HG03135 (cell line): Measurements from ENCODE around the gene DNAJC10.

ENCODE experiments used
- ATAC-seq: cut with Tn5 transposase; IDR thresholded peaks from one replicate; pipeline ENCODE4 v1.9.1; 2021; ENCODE audit warnings: mild to moderate bottlenecking, moderate library complexity; ENCODE audit not compliant: unreplicated experiment

DNAJC10 gene

DNA sequence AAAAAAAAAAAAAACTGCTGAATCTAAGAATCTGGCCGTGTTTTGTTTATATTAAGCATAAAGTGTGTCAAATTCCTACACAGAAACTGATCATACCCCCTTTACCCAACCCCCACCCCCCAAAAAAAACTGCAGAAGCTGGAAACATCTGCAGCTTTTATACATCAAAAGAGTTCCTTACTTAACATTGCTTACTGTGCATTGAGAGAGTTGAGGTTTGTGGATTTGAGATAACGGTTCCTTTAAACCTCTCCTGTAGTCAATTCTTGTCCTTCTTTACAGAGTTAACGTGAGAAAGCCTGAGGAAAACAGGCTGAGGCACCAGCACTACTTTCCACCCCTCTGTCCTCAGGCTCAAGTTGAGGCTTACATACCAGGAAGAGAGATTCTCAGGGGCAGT, 115.9 kb downstream of the DNAJC10 start:
- ATAC-seq: no peak

DNA sequence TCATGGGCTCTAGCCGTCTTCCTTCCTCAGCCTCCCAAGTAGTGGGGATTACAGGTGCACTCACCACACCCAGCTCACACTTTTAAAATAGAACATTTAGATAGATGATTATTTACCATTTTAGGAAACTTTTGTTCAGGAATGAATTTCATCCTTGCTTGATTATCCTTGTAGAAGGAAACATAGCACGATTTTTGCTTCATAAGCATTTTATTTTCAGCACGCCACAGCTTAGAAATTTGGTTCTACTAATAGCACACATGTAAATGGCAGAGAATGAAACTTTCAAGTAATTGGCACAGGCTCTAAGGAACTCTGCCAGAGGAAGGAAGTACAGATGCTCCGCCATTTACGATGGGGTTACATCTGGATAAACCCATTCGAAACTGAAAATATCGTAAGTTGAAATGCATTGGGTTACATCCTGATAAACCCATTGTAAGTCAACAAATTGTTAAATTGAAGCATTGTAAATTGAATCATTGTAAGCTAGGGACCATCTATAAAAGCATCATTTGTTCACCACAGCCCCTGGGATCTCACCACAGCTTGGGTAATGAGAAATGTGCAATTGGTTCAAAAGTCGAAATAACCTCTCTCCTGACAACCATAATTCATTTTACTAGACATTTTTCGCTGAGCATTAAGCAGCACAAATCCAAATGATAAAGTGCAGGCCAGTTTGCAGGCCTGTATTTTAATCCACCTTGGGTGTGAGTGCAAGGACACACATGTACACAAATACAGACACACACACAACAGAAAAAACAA, 117.2 kb downstream of the DNAJC10 start:
- no peak for ATAC-seq

DNA sequence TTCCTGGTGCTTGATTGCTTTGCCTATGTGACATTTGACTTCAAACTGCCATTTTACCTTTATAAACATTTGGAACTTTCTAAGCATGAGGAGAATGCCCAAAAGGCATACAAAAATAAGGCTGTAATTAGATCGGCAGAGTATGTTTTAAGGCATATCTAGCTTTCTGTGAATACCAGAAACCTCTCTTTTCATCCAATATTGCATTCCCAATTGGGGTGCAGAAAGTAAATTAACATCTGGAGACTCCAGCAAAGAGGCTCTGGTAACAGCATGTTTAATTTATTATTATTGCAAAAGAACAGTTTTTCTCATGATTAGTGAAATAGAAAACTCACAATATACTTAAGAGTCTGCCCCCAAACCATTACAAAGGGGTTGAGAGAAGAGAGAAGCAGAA, 118.2 kb downstream of the DNAJC10 start:
- no peak for ATAC-seq

DNA sequence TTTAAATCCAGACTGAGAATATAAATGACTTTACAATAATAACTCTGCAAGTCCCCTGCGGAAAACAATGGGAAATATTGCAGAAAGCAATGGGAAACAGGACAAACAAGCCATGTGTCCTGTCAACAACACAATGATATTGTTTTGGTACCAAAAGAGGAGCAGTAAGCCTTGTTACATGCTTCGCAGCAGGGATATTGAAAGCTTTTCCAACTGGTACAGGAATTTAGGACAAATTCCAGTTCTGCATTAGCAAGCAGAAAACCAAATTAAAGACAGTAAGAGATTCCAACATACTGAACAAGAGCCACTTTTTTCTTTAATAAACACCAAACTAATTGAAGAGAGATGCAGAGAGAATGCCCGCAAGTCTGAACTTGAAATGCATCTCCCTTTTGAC, 120.4 kb downstream of the DNAJC10 start:
- ATAC-seq: no peak
